Mammary epithelial cell (primary cell): ENCODE data around the gene SLC36A1.

ENCODE experiments used
- EZH2 ChIP-seq: IDR thresholded peaks from 2 replicates; pipeline ENCODE4 v1.6.1; 2012; ENCODE audit warnings: low read length, inconsistent platforms, borderline replicate concordance
- TF ChIP-seq, protein P1 (sequence below), 2 donors: IDR thresholded peaks in 1 of 2; conservative IDR thresholded peaks in 1 of 2; 2 replicates each; pipeline ENCODE4 v1.5.1; 2011 to 2012; ENCODE audit warnings: inconsistent platforms in 2 of 2, low read length in 2 of 2, mild to moderate bottlenecking in 2 of 2, control low read depth in 1 of 2, low read depth in 1 of 2; ENCODE audit not compliant: insufficient read depth in 1 of 2; ENCODE audit errors: extremely low read depth in 1 of 2

DNA sequence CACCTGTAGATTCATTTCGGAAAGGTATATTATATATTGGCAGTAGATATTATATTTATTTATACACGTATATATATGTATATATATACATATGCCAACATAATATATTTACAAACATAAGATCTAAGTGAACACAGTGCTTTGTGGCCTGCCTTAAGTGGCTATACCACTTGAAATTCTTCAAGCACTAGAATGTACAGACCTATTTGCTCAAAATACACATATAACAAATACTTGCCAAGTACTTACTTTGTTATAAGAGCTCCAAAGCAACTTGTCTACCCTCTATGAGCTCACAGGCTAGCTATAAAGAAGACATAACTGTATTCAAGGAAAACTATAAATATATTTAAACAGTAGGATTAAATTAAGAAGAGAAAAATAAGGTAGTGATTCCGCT lies 33.6 kb upstream of the SLC36A1 start:
- TF ChIP-seq, protein P1, sequence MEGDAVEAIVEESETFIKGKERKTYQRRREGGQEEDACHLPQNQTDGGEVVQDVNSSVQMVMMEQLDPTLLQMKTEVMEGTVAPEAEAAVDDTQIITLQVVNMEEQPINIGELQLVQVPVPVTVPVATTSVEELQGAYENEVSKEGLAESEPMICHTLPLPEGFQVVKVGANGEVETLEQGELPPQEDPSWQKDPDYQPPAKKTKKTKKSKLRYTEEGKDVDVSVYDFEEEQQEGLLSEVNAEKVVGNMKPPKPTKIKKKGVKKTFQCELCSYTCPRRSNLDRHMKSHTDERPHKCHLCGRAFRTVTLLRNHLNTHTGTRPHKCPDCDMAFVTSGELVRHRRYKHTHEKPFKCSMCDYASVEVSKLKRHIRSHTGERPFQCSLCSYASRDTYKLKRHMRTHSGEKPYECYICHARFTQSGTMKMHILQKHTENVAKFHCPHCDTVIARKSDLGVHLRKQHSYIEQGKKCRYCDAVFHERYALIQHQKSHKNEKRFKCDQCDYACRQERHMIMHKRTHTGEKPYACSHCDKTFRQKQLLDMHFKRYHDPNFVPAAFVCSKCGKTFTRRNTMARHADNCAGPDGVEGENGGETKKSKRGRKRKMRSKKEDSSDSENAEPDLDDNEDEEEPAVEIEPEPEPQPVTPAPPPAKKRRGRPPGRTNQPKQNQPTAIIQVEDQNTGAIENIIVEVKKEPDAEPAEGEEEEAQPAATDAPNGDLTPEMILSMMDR (conservative IDR thresholded peaks at IDR 0.05 in 1 of 2, IDR thresholded peaks at IDR 0.05 in 1 of 2; ENCODE audit: extremely low read depth in 1 of 2, insufficient read depth in 1 of 2, low read depth in 1 of 2, low read length in 2 of 2) = no peak
- no peak for TF ChIP-seq EZH2
